GM19455 (cell line): ENCODE measurements around the gene KRT86.
"Not testable (repeated sequence)": the region's sequence is repeated elsewhere in the genome, so short reads cannot be mapped to it uniquely, and the experiment has no call there.

Experiments
- ATAC-seq: cut with Tn5 transposase; IDR thresholded peaks from one replicate; pipeline ENCODE4 v1.9.1; 2021; ENCODE audit not compliant: unreplicated experiment

Gene KRT86

DNA sequence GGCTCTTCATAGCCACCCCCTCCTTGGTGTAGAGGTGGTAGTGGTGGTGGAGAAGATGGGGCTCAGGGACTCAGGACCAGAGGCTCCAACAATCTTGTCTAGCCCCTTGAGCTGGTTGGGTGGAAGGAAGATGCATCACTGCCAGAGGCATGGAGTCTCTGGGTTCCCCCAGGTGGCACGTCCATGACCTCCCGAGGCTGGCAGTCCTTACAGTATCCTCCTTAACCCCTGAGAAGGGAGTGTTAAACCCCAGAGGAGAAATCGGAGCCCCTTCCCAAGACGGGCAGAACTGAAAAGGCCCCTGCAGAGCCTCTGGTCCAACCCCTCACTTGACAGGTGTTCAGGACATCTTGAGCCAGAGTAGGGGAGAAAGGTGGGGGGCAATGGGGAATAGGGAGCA, 37.6 kb downstream of the KRT86 start:
- no peak for ATAC-seq

DNA sequence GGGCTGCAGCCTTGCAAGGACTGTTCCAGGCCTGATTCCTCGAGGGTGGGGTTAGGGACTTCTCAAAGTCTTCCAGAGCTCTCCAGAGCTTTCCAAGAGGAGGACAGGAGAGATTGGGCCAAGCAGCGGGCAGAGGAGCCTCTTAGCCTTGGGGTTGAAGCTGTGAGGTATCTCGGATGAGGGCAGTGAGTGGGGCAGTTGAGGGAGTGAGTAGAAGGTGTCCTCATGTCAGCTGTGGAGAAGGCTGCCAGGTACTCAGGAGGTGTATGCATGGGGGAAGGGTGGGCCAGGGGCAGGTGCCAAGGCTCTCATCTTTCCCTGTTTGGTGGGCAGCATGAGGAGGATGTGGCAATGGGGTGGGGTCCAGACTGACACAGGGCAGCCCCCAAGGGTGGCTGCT, 39.0 kb downstream of the KRT86 start:
- ATAC-seq: no peak

DNA sequence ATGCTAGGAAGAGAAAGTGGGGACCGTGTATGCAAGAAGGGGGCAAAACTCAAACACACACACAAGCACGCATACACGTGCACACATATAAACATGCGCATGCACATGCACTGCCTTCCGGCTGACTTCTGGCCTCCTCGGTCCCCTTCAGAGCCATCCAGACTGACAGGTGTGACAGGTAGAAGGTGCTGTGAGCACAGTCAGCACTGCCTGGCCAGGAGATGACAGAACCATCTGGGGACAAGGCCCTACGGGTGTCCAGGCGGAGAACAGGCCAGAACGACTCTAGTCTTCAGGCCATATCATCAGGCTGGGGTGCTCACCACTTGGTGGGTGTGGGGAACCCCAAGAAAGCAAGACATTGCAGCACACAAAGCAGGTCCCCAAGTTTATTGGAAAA, 39.5 kb downstream of the KRT86 start:
- ATAC-seq: no peak

DNA sequence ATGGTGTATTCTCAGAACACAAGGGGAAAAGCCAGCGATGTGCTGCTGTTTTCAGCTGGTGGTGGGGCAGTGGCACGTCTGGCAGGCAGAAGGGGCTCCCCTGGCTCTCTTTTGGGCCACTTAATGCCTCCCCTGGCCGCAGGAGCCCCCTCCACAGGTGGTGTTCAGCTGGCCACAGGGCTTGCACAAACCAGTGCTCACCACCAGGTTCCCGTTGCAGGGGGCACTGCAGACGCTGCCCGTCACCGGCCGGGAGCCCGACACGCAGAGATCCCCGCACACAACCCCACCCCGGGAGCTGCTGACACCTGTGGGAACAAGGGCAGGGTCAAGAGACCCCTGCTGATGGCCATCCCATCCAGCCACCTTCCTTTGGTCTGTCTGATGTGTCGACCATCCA, 40.1 kb downstream of the KRT86 start:
- no peak for ATAC-seq

DNA sequence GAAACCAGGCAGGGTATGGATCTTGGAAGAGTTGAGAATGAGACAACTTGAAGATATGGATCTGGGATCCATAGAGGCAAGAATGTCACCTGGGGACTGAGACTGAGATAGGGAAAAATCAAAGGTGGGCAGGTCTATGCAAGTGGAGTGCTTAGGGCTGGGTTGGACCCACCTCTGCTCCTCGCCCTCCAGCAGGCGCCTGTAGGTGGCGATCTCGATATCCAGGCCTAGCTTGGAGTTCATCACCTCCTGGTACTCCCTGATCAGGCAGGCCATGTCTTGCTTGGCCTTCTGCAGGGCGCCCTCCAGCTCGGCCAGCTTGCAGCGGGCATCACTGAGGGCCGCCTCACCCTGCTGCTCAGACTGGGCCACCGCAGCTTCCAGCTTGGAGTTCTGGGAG, 41.3 kb downstream of the KRT86 start:
- not testable (repeated sequence) for ATAC-seq

DNA sequence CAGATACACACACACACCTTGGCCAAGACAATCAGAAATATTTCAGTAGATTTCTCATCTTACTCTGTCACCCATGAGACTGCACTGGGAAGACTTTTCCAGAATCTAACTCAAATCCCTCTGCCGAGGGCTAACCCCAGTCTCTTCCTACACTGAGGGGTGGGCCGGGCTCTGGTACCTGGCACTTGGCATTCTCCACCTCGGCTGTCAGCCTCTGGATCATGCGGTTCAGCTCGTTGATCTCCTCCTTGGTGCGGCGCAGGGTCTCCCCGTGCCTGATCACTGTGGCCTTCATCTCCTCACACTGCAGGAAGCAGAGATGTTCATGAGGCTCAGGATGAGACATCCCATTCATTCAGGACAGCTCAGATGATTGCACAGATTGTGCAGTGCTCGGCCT, 41.8 kb downstream of the KRT86 start:
- no peak for ATAC-seq

DNA sequence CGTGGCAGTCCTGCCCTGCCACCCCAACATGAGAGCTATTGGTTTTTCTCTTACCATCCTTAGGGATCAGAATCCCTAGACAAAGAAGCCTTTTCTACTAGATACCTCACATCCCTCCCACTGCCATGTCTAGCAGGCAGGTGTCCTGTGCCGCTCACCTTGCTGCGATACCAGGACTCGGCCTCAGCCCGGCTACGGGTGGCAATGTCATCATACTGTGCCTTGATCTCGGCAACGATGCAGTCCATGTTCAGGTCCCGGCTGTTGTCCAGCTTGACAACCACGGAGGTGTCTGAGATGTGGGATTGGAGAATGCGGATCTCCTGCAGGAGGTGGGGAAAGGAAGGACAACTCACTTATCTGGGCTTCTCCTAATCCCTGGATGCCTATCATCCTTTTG, 42.3 kb downstream of the KRT86 start:
- no peak for ATAC-seq

DNA sequence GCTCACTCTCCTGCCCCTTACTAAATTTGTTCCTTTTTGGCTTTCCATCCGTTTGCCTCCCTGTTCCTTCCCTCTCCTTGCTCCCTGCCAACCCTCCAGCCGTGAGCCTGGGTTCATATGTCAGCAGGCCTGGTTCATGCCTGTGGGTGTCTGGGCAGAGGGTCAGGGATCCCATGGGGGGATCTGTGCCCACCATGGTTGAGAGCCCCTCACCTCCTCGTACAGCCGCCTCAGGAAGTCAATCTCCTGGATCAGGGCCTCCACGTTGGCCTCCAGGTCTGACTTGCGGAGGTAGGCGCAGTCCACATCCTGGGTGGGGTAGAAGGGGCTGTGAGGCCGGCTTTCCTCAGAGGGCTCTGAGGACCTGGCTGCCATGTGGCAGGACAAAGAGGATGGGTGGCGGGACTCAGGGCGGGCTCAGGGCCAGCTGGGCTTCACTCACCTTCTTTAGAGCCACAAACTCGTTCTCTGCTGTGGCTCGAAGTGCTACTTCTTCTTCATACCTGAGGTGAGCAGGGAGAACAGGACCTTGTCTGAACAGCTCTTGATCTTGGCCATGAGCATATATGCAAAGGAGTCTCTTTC, 43.1 kb downstream of the KRT86 start:
- no peak for ATAC-seq

DNA sequence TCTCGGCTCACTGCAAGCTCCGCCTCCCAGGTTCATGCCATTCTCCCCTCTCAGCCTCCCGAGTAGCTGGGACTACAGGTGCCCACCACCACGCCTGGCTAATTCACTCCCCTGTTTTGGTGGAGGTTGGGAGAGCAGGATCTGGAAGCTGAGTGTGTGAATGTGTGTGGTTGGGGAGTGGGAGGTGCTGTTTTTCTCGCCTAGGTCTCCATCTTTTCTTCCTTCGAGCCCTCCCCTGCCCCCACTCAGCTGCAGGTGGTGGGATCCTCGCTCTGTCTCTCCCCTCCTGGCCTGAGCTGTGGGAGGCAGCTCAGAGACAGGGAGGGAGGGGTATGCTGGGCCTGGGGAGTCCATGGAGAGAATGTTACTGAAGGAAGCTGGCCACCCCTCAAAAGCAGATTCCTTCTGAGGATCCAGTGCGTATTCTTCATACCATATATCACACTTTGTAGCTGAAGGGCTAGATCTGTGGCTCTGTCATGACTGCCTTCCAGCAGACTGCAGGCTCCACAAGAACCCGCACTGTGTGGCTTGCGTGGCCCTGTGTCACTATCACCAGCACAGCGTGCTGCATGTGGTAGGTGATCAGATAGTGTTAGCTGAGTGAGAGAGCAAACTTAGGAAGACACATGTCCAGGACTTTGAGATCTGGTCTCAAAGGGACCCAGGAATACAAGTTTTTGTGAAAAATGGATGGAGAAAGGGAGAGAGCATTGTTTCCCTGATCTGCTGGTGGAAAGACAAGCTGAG, 44.0 kb downstream of the KRT86 start:
- ATAC-seq: no peak

GRCh38 chr12:52319097-52319496, 44.7 kb downstream of the KRT86 start:
- ATAC-seq: no peak

DNA sequence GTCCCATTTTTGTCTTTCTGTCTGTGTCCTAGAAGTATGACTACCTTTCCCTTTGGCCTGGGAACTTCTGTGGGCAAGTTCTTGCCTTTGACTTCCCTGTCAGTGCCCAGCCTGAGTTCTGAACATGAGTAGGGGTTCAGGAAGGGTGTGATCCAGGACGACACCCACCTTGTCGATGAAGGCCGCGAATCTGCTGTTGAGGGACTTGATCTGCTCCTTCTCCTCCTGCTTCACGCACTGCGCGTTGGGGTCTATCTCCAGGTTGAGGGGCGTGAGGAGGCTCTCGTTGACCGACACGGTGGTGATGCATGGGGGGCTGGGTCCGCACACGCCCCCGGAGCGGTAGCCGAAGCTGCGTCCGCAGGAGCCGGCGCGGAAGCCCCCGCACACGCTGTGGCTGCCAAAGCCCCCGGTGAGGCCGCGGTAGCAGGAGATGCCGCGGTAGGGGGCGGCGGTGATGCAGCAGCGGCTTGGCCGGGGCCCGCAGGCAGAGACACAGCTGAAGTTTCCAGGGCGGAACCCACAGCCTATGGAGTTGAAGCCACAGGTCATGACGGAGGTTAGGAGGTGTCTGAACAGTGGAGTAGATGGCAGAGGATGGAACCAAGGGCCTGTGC, 46.4 kb downstream of the KRT86 start, which contains the start of gene KRT83:
TSS of gene KRT83 (minus strand) at position 615 of the 617 bp plus-strand sequence. CDS start at position 552, 63 bp downstream.
- no peak for ATAC-seq

DNA sequence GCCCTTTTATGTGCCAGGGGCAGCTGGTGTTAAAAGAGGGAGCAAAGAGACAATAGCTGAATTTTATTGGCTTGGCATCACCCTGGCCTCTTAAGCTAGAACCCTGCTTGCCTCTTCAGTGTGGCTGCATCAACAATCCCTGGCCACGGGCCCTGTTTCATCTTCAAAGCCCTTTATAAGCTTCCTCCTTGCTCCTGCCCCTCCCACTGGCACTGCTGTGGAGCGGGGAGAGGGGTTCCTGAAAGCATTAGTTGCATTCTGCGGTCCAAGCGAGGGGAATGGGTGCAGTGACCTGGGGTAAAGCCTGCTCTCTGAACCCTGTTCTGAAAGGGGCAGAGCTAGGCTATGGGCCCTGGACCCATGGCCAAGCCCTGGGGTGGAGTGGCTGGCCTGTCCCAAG, 47.0 kb downstream of the KRT86 start:
- no peak for ATAC-seq

DNA sequence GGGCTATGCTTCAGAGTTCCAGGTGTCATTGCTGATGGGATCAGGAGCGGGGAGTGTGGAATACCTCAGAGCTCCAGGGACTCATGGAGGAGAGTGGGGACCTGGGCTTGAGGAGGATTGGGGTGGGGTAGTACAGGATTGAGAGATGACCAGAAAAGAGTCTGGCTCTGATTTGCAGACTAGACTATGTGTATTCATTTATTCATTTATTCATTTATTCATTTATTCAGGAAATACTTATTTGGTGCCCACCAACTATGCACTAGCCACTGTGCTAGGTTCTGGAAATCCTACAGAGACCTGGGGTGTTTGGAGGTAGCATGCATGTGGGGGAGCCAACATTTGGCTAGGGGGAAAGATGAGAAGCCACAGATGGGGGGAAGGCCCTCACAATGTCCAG, 47.6 kb downstream of the KRT86 start:
- ATAC-seq: no peak

- no peak for ATAC-seq
These were observed 48.6 kb downstream of the KRT86 start for GRCh38 chr12:52323001-52323400.

DNA sequence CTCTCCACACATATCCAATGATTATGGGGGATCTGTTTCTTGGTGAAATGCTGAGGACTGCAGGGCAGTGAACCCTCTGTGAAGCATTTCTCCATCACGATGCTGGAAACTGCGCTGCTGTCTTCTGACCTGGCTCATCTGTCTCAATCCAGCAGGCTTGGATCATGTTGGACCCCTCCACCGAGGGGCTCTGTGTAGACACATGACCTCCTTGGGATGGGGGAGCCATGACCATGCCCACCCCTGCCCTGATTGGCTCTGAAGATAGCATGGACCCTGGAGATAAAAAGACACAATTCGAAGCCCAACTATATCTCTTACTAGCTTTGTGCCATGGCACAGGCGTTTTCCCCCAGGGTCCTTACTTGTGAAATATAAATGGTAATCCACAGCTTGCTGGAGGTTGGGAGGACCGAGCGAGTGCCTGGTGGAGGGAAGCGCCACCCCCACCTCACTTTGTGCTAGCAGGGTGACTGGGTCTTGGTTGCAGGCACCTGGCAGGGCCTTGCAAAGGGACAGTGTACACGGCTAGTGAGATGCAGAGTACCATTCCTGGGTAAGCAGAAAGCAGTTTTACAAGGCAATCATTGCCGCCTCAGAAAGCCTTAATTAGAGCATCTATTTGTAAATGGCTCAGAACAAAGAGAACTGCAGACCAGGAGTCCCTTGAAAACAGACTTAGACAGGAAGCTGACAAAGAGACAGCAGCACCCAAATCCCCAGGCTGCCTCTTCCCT, 49.1 kb downstream of the KRT86 start:
- no peak for ATAC-seq

GRCh38 chr12:52324153-52324444, 49.7 kb downstream of the KRT86 start:
- ATAC-seq: no peak

- peak; percentile 89 for ATAC-seq
These were observed 52.8 kb downstream of the KRT86 start for GRCh38 chr12:52327052-52327829.

- ATAC-seq: no peak
These were observed 53.5 kb downstream of the KRT86 start for GRCh38 chr12:52327830-52328500.

DNA sequence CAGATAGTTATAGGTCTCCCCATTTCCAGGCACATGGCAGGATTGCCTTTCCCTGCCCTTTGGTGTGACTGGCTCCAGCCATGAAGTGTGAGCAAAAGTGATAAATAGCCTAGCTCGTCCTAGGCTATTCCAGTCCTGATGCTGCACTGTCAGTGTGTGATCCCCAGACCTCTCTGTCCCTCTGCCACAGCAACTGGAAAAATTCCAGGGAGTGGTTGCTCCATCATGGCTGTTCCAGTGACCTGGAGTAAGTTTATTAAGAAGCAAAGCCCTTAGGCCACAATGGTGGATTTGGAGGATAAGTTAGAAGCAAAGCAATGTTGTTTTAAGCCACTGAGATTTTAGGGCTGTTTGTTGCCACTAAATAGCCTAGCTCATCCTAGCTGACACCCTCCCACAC, 56.6 kb downstream of the KRT86 start:
- ATAC-seq: no peak

- ATAC-seq: no peak
These were observed 57.4 kb downstream of the KRT86 start for GRCh38 chr12:52331833-52332232.

- ATAC-seq: no peak
These were observed 57.9 kb downstream of the KRT86 start for GRCh38 chr12:52332381-52332780.
